Measurements from ENCODE around the gene FILIP1L.

The FILIP1L gene

DNA sequence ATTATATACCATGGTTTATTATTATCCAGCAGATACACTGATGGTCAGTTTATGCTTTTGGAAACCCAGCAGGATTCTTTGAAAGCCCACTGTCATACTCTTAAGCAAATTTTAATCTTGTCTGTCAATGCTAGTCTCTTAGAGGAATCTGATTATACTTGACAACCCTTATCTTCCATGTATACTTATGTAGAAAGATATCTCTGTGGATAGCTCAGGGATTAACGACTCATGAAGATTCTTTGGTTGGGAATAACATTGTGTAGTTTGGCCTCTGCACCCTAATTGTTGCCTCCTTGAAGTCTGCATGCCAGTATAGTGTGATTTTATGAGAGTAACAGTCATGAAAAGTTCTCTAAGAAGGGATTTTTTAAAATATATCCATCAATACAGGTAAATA lies 33.0 kb downstream of the FILIP1L start:
- Histone ChIP-seq H3K27me3 (ENCODE audit: insufficient read depth, low read length, poor library complexity) (no peaks in the 10 kb centered on the region), H3K4me1 (ENCODE audit: insufficient read depth, low read length) (no peaks in the 10 kb centered on the region), H3K4me3 (ENCODE audit: low read depth in 1 of 2, low read length in 2 of 2) (no peak overlapping the region), H3K4me2 (ENCODE audit: insufficient read depth, low read length) (no peak overlapping the region), H4K20me1 (ENCODE audit: insufficient read depth, low read length) (no peaks in the 10 kb centered on the region), H3K79me2 (ENCODE audit: insufficient read depth, low read length) (no peaks in the 10 kb centered on the region), H3K27ac (ENCODE audit: low read length) (no peak overlapping the region), H3K36me3 (ENCODE audit: insufficient read depth, low read length) (no peaks in the 10 kb centered on the region), H3K9me3 (ENCODE audit: insufficient read depth, low read length, severe bottlenecking) (no peaks in the 10 kb centered on the region), H2AFZ (ENCODE audit: low read depth, low read length) (no peak overlapping the region), H3K9ac (ENCODE audit: low read depth, low read length) (no peak overlapping the region)
- no peak for DNase-seq
- no peak for TF ChIP-seq EZH2 (IDR thresholded peaks at IDR 0.05; ENCODE audit: borderline replicate concordance, low read depth, low read length, severe bottlenecking)
- TF ChIP-seq, protein P1, sequence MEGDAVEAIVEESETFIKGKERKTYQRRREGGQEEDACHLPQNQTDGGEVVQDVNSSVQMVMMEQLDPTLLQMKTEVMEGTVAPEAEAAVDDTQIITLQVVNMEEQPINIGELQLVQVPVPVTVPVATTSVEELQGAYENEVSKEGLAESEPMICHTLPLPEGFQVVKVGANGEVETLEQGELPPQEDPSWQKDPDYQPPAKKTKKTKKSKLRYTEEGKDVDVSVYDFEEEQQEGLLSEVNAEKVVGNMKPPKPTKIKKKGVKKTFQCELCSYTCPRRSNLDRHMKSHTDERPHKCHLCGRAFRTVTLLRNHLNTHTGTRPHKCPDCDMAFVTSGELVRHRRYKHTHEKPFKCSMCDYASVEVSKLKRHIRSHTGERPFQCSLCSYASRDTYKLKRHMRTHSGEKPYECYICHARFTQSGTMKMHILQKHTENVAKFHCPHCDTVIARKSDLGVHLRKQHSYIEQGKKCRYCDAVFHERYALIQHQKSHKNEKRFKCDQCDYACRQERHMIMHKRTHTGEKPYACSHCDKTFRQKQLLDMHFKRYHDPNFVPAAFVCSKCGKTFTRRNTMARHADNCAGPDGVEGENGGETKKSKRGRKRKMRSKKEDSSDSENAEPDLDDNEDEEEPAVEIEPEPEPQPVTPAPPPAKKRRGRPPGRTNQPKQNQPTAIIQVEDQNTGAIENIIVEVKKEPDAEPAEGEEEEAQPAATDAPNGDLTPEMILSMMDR (IDR thresholded peaks at IDR 0.05; ENCODE audit: borderline replicate concordance, extremely low read depth, low read length, poor library complexity, severe bottlenecking) = no peak
- no peak for ATAC-seq (ENCODE audit: insufficient read depth, low read depth)

DNA sequence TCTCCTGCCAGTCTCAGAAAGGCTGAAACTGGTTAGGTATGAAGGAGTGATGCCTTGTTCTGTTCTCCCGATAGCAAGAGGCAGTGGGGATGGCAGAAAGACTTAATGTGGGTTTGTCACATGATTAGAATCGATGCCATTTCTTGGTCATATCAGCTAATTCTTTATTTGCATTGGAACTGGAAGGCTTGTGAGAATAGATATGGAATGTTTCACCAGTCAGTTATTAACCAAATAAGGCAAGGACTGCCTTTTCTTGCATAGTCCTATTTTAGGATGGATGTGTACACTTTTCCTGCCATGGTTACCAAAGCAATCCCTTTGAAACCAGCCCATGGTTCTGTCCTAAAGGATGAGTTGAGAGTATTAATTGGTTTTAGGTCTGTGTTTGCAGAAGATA lies 33.7 kb downstream of the FILIP1L start:
- H3K4me1 ChIP-seq (ENCODE audit: insufficient read depth, low read length) = no peaks in the 10 kb centered on the region
- no peak overlapping the region for H3K27ac ChIP-seq (ENCODE audit: low read length)
- TF ChIP-seq, protein P1 (IDR thresholded peaks at IDR 0.05; ENCODE audit: borderline replicate concordance, extremely low read depth, low read length, poor library complexity, severe bottlenecking) = no peak
- TF ChIP-seq EZH2 (IDR thresholded peaks at IDR 0.05; ENCODE audit: borderline replicate concordance, low read depth, low read length, severe bottlenecking) = no peak
- no peaks in the 10 kb centered on the region for H4K20me1 ChIP-seq (ENCODE audit: insufficient read depth, low read length)
- DNase-seq (no peak), ATAC-seq (ENCODE audit: insufficient read depth, low read depth) (no peak)
- no peaks in the 10 kb centered on the region for H3K36me3 ChIP-seq (ENCODE audit: insufficient read depth, low read length)
- H3K79me2 ChIP-seq (ENCODE audit: insufficient read depth, low read length) = no peaks in the 10 kb centered on the region
- no peaks in the 10 kb centered on the region for H3K9me3 ChIP-seq (ENCODE audit: insufficient read depth, low read length, severe bottlenecking)
- no peak overlapping the region for H3K9ac ChIP-seq (ENCODE audit: low read depth, low read length)
- H3K27me3 ChIP-seq (ENCODE audit: insufficient read depth, low read length, poor library complexity) = no peaks in the 10 kb centered on the region
- no peak overlapping the region for H3K4me3 ChIP-seq (ENCODE audit: low read depth in 1 of 2, low read length in 2 of 2)
- H2AFZ ChIP-seq (ENCODE audit: low read depth, low read length) = no peak overlapping the region
- H3K4me2 ChIP-seq (ENCODE audit: insufficient read depth, low read length) = no peak overlapping the region

DNA sequence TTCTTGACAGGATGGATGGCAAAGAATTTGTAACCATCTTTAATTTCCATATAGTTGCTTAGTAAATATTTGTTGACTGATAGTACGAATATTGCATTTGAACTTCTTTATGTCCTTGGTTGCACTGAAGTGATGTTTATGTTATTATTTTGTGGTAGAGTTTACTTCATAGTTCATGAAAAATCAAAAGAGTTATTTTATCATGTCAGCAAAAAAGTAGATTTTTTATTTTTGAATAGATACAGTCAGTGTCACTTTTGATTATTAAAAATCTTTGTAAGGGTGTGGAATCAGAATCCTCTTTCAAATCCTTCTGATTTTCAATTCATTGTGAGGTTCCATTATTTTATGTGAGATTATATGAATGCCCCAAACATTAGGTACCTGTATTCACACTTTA lies 35.0 kb downstream of the FILIP1L start:
- TF ChIP-seq, protein P1 (IDR thresholded peaks at IDR 0.05; ENCODE audit: borderline replicate concordance, extremely low read depth, low read length, poor library complexity, severe bottlenecking) = no peak
- no peak for TF ChIP-seq EZH2 (IDR thresholded peaks at IDR 0.05; ENCODE audit: borderline replicate concordance, low read depth, low read length, severe bottlenecking)
- Histone ChIP-seq H3K9ac (ENCODE audit: low read depth, low read length) (no peak overlapping the region), H3K4me2 (ENCODE audit: insufficient read depth, low read length) (no peak overlapping the region), H3K36me3 (ENCODE audit: insufficient read depth, low read length) (no peaks in the 10 kb centered on the region), H3K4me3 (ENCODE audit: low read depth in 1 of 2, low read length in 2 of 2) (no peak overlapping the region), H3K27me3 (ENCODE audit: insufficient read depth, low read length, poor library complexity) (no peaks in the 10 kb centered on the region), H3K79me2 (ENCODE audit: insufficient read depth, low read length) (no peaks in the 10 kb centered on the region), H2AFZ (ENCODE audit: low read depth, low read length) (no peak overlapping the region), H4K20me1 (ENCODE audit: insufficient read depth, low read length) (no peaks in the 10 kb centered on the region), H3K27ac (ENCODE audit: low read length) (no peak overlapping the region), H3K9me3 (ENCODE audit: insufficient read depth, low read length, severe bottlenecking) (no peaks in the 10 kb centered on the region), H3K4me1 (ENCODE audit: insufficient read depth, low read length) (peaks cover 1% of the 10 kb centered on the region)
- ATAC-seq (ENCODE audit: insufficient read depth, low read depth) (no peak), DNase-seq (no peak)
